K562 (cell line): ENCODE data around the gene MARCHF11. TPM values are rescaled to one million over a fixed set of nuclear protein-coding genes. Genes with fewer than 3 reads are reported as not detected.

Source experiments
- ATAC-seq: fragments of 200-7000 bp; cut with Tn5 transposase; 3 replicates; pipeline ENCODE4 v1.9.1; 2020; ENCODE audit warnings: moderate library complexity
- BruUV-seq: library from RNA; stranded (reverse); fragments of 400-500 nt; replicated peaks from 2 replicates; lab custom pipeline; 2021; lab: Mats Ljungman, UMichigan
- CTCF ChIA-PET: fragments of 300-600 bp; formaldehyde crosslinking; extraction: SDS; loops from one replicate; lab custom pipeline; 2021; ENCODE audit warnings: low intra/inter-chr PET ratio; lab: Yijun Ruan, JAX
- POLR2A ChIA-PET: fragments of 300-600, 350-650 bp; sonication (Branson Sonifier 250); formaldehyde crosslinking; extraction: SDS; loops from one replicate; lab custom pipeline; 2021; ENCODE audit warnings: antibody characterized with exemption, inconsistent platforms; lab: Yijun Ruan, JAX
- DNase-seq, 4 experiments: peaks; one replicate each; pipeline versions ENCODE4 v3.0.0 to v3.0.0-alpha.2; 2011 to 2018; ENCODE audit warnings: low spot score in 3 of 4, mixed read lengths in 3 of 4; ENCODE audit errors: extremely low read depth in 1 of 4
- FAIRE-seq: peaks from 2 replicates; lab custom pipeline; 2011; peaks lifted over from hg19 to GRCh38; lab: Jason Lieb, UNC
- H2AFZ ChIP-seq: 2 replicates; pipeline ENCODE4 v1.6.0; 2011; ENCODE audit warnings: low read depth, low read length, control low read depth, inconsistent platforms
- H3K27ac ChIP-seq: fragments of 200-600 bp; 3 replicates; pipeline ENCODE4 v1.8.0; 2011; ENCODE audit warnings: low read depth, mild to moderate bottlenecking, control low read depth, inconsistent platforms, low read length, moderate library complexity, mixed read lengths; ENCODE audit errors: extremely low read depth
- H3K27me3 ChIP-seq, 2 experiments: fragments of 300-600 bp in 1 of 2; 2 replicates in 1 of 2; 3 replicates in 1 of 2; pipeline versions ENCODE4 v1.6.0 to v1.8.0; 2011; ENCODE audit warnings: inconsistent platforms in 2 of 2, low read length in 2 of 2, mild to moderate bottlenecking in 1 of 2, mixed read lengths in 1 of 2, moderate library complexity in 1 of 2; ENCODE audit not compliant: control insufficient read depth in 2 of 2, insufficient read depth in 2 of 2
- H3K36me3 ChIP-seq: fragments of 300-600 bp; 3 replicates; pipeline ENCODE4 v1.8.0; 2011; ENCODE audit warnings: mild to moderate bottlenecking, low read length, inconsistent platforms; ENCODE audit not compliant: control insufficient read depth, insufficient read depth
- H3K4me1 ChIP-seq, 2 experiments: fragments of 200-600 bp in 1 of 2; replicated peaks in 1 of 2; 2 replicates in 1 of 2; 3 replicates in 1 of 2; pipeline versions ENCODE4 v1.5.1 to v1.8.0; 2011; ENCODE audit warnings: inconsistent platforms in 2 of 2, low read length in 2 of 2, mild to moderate bottlenecking in 1 of 2, mixed read lengths in 1 of 2, moderate library complexity in 1 of 2; ENCODE audit not compliant: control insufficient read depth in 2 of 2, insufficient read depth in 2 of 2
- H3K4me2 ChIP-seq: 2 replicates; pipeline ENCODE4 v1.6.1; 2011; ENCODE audit warnings: low read length, control low read depth, inconsistent platforms, mixed read lengths; ENCODE audit not compliant: insufficient read depth
- H3K4me3 ChIP-seq: fragments of 200-600 bp; sonication (generic), shearing (Covaris generic); 2 replicates; pipeline ENCODE4 v1.5.1; 2016; ENCODE audit warnings: control low read depth, inconsistent platforms
- H3K79me2 ChIP-seq: fragments of 200-600 bp; 3 replicates; pipeline ENCODE4 v1.8.0; 2011; ENCODE audit warnings: low read length, inconsistent platforms; ENCODE audit not compliant: control insufficient read depth, insufficient read depth
- H3K9ac ChIP-seq, 2 experiments: 2 replicates each; pipeline versions ENCODE4 v1.6.0 to v1.6.1; 2011; ENCODE audit warnings: low read depth in 2 of 2, low read length in 2 of 2, control low read depth in 1 of 2, inconsistent platforms in 1 of 2, mild to moderate bottlenecking in 1 of 2, mixed read lengths in 1 of 2; ENCODE audit not compliant: insufficient read depth in 1 of 2
- H3K9me1 ChIP-seq: one replicate; pipeline ENCODE4 v1.6.0; 2011; ENCODE audit warnings: inconsistent platforms, mild to moderate bottlenecking, low read length, moderate library complexity; ENCODE audit not compliant: control insufficient read depth, insufficient read depth
- H3K9me3 ChIP-seq: replicated peaks from 2 replicates; pipeline ENCODE4 v1.5.1; 2011; ENCODE audit warnings: low read depth, low read length, inconsistent platforms; ENCODE audit not compliant: control insufficient read depth, insufficient read depth
- H4K20me1 ChIP-seq: replicated peaks from 2 replicates; pipeline ENCODE4 v1.6.1; 2011; ENCODE audit warnings: low read length, inconsistent platforms, mixed read lengths; ENCODE audit not compliant: control insufficient read depth, insufficient read depth
- WGBS: fragments of 100-300 bp; shearing (Covaris generic); methylation state at CpG from one replicate; pipeline ENCODE4 v1.1.6; 2016; ENCODE audit warnings: low coverage, mixed read lengths; ENCODE audit not compliant: insufficient coverage; ENCODE audit errors: missing lambda C conversion rate; 5-methylcytosine and 5-hydroxymethylcytosine counted together
- in situ Hi-C: fragments of 300-500 bp; cut with MboI; formaldehyde crosslinking; loops from 4 replicates; pipeline ENCODE4 v1.15.0; 2018; ENCODE audit warnings: inconsistent platforms, mixed read lengths
- intact Hi-C: fragments of 100-400 bp; cut with micrococcal nuclease; formaldehyde crosslinking; loops from 2 replicates; pipeline ENCODE4 v1.14.2; 2022
- polyA plus RNA-seq, 8 experiments: library from polyadenylated mRNA; depleted of rRNA in 4 of 8; stranded (reverse) in 5 of 8; unstranded in 3 of 8; fragments of >200 nt; fragmentation: Nextera tagmentation in 2 of 8; fragmentation: Illumina TruSeq in 1 of 8; extraction: Ambion mirVana in 2 of 8; extraction: Trizol in 1 of 8; gene quantifications; 2 replicates each; pipeline versions ENCODE4 v1.2.1 to v1.2.3, GENCODE V29; 2011 to 2014; ENCODE audit warnings: inconsistent platforms in 1 of 8, missing spikeins in 1 of 8
- total RNA-seq, 7 experiments: library from RNA; depleted of rRNA in 6 of 7; stranded (reverse); fragments of >200 nt in 6 of 7; fragmentation: Illumina TruSeq in 2 of 7; extraction: Trizol in 2 of 7; gene quantifications; 2 replicates each; pipeline versions ENCODE4 v1.2.1 to v1.2.3, GENCODE V29; 2011 to 2021; ENCODE audit warnings: low replicate concordance in 1 of 7
- TF ChIP-seq, protein P1 (sequence below): sonication (generic); formaldehyde crosslinking; IDR thresholded peaks from 2 replicates; pipeline ENCODE4 v1.8.0; 2022; ENCODE audit warnings: missing genetic modification reagents, mild to moderate bottlenecking, borderline replicate concordance
- TF ChIP-seq, protein P2 (sequence below), 2 experiments: IDR thresholded peaks in 1 of 2; conservative IDR thresholded peaks in 1 of 2; 2 replicates each; pipeline ENCODE4 v1.6.1; 2016; ENCODE audit warnings: low read depth in 2 of 2, mild to moderate bottlenecking in 1 of 2, missing compliant biosample characterization in 1 of 2, missing genetic modification characterization in 1 of 2, moderate library complexity in 1 of 2

Gene MARCHF11
- total and polyA plus RNA-seq, 9 of the 15 experiments (the other 6 are each of a cell fraction or from before 2014, with no cell fraction given), result not detected

DNA sequence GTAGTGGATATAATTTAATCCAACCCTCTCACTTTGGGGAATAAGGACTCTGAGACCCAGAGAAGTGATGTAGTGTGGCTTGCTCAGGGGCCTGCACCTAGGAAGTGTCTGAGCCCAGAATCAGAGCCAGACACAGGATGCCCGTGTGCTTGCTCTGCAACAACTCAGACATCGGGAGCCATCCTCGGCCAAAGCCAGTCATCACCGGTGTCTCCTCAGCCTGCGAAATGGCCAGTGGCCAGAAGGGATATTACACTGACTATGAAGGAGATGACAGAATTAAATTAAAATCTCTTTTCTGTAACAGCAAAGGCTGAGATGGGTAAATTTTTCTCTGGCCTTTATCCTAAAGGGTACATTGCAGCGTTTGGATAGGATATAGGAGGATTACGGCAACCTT, 102.9 kb downstream of the MARCHF11 start:
- Histone ChIP-seq H3K9me3 (no peaks in the 10 kb centered on the region), H3K4me1 (no peaks in the 10 kb centered on the region), H3K4me2 (no peak overlapping the region), H3K27ac (no peak overlapping the region), H3K9me1 (no peaks in the 10 kb centered on the region), H3K79me2 (no peaks in the 10 kb centered on the region), H4K20me1 (no peaks in the 10 kb centered on the region), H2AFZ (no peak overlapping the region), H3K36me3 (no peaks in the 10 kb centered on the region)
- FAIRE-seq (no peak), DNase-seq (no peak), ATAC-seq (no peak)
- intact Hi-C loops, result no loop called here
- ChIA-PET CTCF (no interaction called here), POLR2A (no interaction called here)
- WGBS, result 3% methylated on average over 7 of the region's 7 CpGs
- no TSS peak for BruUV-seq
- TF ChIP-seq, protein P1, sequence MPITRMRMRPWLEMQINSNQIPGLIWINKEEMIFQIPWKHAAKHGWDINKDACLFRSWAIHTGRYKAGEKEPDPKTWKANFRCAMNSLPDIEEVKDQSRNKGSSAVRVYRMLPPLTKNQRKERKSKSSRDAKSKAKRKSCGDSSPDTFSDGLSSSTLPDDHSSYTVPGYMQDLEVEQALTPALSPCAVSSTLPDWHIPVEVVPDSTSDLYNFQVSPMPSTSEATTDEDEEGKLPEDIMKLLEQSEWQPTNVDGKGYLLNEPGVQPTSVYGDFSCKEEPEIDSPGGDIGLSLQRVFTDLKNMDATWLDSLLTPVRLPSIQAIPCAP (CRISPR knock-in tag), result no peak
- TF ChIP-seq, protein P2, sequence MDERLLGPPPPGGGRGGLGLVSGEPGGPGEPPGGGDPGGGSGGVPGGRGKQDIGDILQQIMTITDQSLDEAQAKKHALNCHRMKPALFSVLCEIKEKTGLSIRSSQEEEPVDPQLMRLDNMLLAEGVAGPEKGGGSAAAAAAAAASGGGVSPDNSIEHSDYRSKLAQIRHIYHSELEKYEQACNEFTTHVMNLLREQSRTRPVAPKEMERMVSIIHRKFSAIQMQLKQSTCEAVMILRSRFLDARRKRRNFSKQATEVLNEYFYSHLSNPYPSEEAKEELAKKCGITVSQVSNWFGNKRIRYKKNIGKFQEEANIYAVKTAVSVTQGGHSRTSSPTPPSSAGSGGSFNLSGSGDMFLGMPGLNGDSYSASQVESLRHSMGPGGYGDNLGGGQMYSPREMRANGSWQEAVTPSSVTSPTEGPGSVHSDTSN (CRISPR knock-in tag; IDR thresholded peaks at IDR 0.05; ENCODE audit: low read depth), result no peak
- TF ChIP-seq, protein P2 (tag; conservative IDR thresholded peaks at IDR 0.05; ENCODE audit: low read depth), result no peak
- TF ChIP-seq, all 486 proteins: peak for 0
- in situ Hi-C loops, result no loop called here
- Histone ChIP-seq H3K4me3 (no peak overlapping the region), H3K27me3 (no peaks in the 10 kb centered on the region), H3K9ac (no peak overlapping the region)
